ENCODE results near the gene TIRAP.

The TIRAP gene

GRCh38 chr11:126339863-126340434, 57.1 kb downstream of the TIRAP start:
- Histone ChIP-seq H3K36me3 (ENCODE audit: control insufficient read depth, insufficient read depth, low read length) (peaks cover 35% of the 10 kb centered on the region), H3K27me3 (replicated peaks; ENCODE audit: control insufficient read depth, insufficient read depth, low read length) (no peaks in the 10 kb centered on the region), H3K4me3 (replicated peaks; ENCODE audit: low read depth, low read length) (no peak overlapping the region)
- TF ChIP-seq CTCF (IDR thresholded peaks at IDR 0.05; ENCODE audit: insufficient read depth, low read length, poor library complexity, severe bottlenecking) = no peak
- DNase-seq (ENCODE audit: extremely low read depth, insufficient read length) = no peak

- H3K36me3 ChIP-seq (ENCODE audit: control insufficient read depth, insufficient read depth, low read length) = peaks cover 38% of the 10 kb centered on the region
Measured at GRCh38 chr11:126340960-126341606, 58.2 kb downstream of the TIRAP start.

GRCh38 chr11:126341760-126342161, 58.9 kb downstream of the TIRAP start:
- Histone ChIP-seq H3K27me3 (replicated peaks; ENCODE audit: control insufficient read depth, insufficient read depth, low read length) (no peaks in the 10 kb centered on the region), H3K4me3 (replicated peaks; ENCODE audit: low read depth, low read length) (no peak overlapping the region), H3K36me3 (ENCODE audit: control insufficient read depth, insufficient read depth, low read length) (peaks cover 41% of the 10 kb centered on the region)
- DNase-seq (ENCODE audit: extremely low read depth, insufficient read length) = no peak
- no peak for TF ChIP-seq CTCF (IDR thresholded peaks at IDR 0.05; ENCODE audit: insufficient read depth, low read length, poor library complexity, severe bottlenecking)

More at GRCh38 chr11:126340960-126341606, 58.2 kb downstream of the TIRAP start:
- DNase-seq (ENCODE audit: extremely low read depth, insufficient read length) = no peak
- H3K27me3 ChIP-seq (replicated peaks; ENCODE audit: control insufficient read depth, insufficient read depth, low read length) = no peaks in the 10 kb centered on the region
- H3K4me3 ChIP-seq (replicated peaks; ENCODE audit: low read depth, low read length) = no peak overlapping the region
- TF ChIP-seq CTCF (IDR thresholded peaks at IDR 0.05; ENCODE audit: insufficient read depth, low read length, poor library complexity, severe bottlenecking) = no peak

- Histone ChIP-seq H3K36me3 (ENCODE audit: control insufficient read depth, insufficient read depth, low read length) (peaks cover 39% of the 10 kb centered on the region), H3K27me3 (replicated peaks; ENCODE audit: control insufficient read depth, insufficient read depth, low read length) (no peaks in the 10 kb centered on the region), H3K4me3 (replicated peaks; ENCODE audit: low read depth, low read length) (no peak overlapping the region)
- DNase-seq (ENCODE audit: extremely low read depth, insufficient read length) = no peak
- no peak for TF ChIP-seq CTCF (IDR thresholded peaks at IDR 0.05; ENCODE audit: insufficient read depth, low read length, poor library complexity, severe bottlenecking)
Measured at GRCh38 chr11:126343051-126343450, 60.2 kb downstream of the TIRAP start.
